ENCODE measurements around the gene ARHGAP15. TPM values are rescaled to one million over a fixed set of nuclear protein-coding genes. Genes with fewer than 3 reads are reported as not detected.

The ARHGAP15 gene
- total and polyA plus RNA-seq, 4 donors = 3.8 to 17.9 (median 13.2) TPM

DNA sequence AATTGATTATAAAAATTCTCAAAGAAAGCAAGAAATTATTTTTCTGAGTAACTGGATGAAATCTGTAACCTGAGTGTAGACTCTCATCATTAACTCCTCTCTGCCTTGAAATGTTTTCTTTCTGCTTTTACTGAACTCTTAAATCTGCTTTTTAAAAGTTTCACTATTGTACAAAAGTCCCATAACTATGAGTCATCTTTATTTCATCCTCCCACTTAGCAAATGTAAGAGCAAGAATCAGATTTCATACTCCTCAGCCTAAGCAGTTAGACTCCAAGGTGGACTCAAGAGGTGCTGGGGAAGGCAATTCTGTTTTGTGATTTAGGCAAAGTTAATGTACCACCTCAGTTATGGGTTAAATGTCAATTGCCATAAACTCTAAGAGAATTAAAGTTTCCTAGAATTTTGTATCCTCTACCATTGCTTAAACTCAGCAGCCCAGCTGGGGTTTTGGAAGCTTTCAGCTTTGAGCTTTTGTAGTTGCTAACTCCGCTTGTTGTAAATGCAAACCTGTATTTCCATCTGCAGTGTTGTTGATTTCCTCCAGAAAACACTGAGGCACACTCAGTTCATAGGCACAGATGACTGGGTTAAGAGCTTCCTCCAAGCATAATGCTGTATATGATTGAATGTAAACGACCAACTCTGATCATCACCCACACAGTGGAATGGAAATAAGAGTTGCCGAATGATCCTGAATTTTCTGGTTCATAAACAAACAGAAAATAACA lies 268.8 kb downstream of the ARHGAP15 start:
- no peak overlapping the region for H3K9ac ChIP-seq (ENCODE audit: low read depth in 1 of 2, low read length in 2 of 2)

DNA sequence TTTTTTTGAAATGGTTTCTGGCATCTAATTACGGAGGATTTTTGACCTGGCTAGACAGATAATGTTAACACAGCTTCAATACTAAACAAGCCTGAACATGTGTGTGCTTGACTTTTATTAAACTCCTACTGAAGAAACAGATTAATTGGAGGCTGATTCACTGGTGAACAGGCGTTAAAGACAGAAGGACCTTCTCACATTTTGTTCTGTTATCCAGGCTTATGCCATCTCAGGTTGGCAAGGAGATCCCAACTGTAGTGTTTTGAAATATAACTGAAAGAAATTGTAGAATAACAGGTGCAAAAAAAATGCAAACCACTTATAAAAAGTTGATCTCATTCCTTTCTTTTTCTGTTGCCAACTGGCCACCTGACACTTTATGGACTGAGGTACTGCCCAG lies 269.6 kb downstream of the ARHGAP15 start:
- 71% methylated on average over 2 of the region's 2 CpGs for WGBS
- no peaks in the 10 kb centered on the region for H3K9me3 ChIP-seq (ENCODE audit: control insufficient read depth in 4 of 4, low read length in 3 of 4)
- no peak for TF ChIP-seq FOXA1 (IDR thresholded peaks at IDR 0.05)
- TF ChIP-seq, protein P1, sequence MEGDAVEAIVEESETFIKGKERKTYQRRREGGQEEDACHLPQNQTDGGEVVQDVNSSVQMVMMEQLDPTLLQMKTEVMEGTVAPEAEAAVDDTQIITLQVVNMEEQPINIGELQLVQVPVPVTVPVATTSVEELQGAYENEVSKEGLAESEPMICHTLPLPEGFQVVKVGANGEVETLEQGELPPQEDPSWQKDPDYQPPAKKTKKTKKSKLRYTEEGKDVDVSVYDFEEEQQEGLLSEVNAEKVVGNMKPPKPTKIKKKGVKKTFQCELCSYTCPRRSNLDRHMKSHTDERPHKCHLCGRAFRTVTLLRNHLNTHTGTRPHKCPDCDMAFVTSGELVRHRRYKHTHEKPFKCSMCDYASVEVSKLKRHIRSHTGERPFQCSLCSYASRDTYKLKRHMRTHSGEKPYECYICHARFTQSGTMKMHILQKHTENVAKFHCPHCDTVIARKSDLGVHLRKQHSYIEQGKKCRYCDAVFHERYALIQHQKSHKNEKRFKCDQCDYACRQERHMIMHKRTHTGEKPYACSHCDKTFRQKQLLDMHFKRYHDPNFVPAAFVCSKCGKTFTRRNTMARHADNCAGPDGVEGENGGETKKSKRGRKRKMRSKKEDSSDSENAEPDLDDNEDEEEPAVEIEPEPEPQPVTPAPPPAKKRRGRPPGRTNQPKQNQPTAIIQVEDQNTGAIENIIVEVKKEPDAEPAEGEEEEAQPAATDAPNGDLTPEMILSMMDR (IDR thresholded peaks at IDR 0.05; ENCODE audit: low read depth, low read length, missing input control) = no peak
- no peak for TF ChIP-seq RAD21 (IDR thresholded peaks at IDR 0.05)
- TF ChIP-seq, protein P2, sequence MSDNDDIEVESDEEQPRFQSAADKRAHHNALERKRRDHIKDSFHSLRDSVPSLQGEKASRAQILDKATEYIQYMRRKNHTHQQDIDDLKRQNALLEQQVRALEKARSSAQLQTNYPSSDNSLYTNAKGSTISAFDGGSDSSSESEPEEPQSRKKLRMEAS (IDR thresholded peaks at IDR 0.05) = no peak
- no peak for TF ChIP-seq EGR1 (IDR thresholded peaks at IDR 0.05; ENCODE audit: low read depth in 2 of 2)
- no peak for TF ChIP-seq FOXA2 (IDR thresholded peaks at IDR 0.05)
- TF ChIP-seq GABPA (IDR thresholded peaks at IDR 0.05 in 1 of 2, conservative IDR thresholded peaks at IDR 0.05 in 1 of 2) = no peak
- TF ChIP-seq YY1 (IDR thresholded peaks at IDR 0.05) = no peak
- TF ChIP-seq, protein P3, sequence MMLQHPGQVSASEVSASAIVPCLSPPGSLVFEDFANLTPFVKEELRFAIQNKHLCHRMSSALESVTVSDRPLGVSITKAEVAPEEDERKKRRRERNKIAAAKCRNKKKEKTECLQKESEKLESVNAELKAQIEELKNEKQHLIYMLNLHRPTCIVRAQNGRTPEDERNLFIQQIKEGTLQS (IDR thresholded peaks at IDR 0.05) = no peak
- TF ChIP-seq HNF4A (conservative IDR thresholded peaks at IDR 0.05) = no peak
- TF ChIP-seq, protein P4, sequence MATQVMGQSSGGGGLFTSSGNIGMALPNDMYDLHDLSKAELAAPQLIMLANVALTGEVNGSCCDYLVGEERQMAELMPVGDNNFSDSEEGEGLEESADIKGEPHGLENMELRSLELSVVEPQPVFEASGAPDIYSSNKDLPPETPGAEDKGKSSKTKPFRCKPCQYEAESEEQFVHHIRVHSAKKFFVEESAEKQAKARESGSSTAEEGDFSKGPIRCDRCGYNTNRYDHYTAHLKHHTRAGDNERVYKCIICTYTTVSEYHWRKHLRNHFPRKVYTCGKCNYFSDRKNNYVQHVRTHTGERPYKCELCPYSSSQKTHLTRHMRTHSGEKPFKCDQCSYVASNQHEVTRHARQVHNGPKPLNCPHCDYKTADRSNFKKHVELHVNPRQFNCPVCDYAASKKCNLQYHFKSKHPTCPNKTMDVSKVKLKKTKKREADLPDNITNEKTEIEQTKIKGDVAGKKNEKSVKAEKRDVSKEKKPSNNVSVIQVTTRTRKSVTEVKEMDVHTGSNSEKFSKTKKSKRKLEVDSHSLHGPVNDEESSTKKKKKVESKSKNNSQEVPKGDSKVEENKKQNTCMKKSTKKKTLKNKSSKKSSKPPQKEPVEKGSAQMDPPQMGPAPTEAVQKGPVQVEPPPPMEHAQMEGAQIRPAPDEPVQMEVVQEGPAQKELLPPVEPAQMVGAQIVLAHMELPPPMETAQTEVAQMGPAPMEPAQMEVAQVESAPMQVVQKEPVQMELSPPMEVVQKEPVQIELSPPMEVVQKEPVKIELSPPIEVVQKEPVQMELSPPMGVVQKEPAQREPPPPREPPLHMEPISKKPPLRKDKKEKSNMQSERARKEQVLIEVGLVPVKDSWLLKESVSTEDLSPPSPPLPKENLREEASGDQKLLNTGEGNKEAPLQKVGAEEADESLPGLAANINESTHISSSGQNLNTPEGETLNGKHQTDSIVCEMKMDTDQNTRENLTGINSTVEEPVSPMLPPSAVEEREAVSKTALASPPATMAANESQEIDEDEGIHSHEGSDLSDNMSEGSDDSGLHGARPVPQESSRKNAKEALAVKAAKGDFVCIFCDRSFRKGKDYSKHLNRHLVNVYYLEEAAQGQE (IDR thresholded peaks at IDR 0.05) = no peak
- TF ChIP-seq RXRA (IDR thresholded peaks at IDR 0.05) = no peak
- no peak for TF ChIP-seq TAF1 (conservative IDR thresholded peaks at IDR 0.05)
- no peak for TF ChIP-seq JUND (IDR thresholded peaks at IDR 0.05)
- no peak for TF ChIP-seq HNF4G (IDR thresholded peaks at IDR 0.05)

More for the DNA sequence above, 268.8 kb downstream of the ARHGAP15 start:
- H3K36me3 ChIP-seq (ENCODE audit: control insufficient read depth in 4 of 4, insufficient read depth in 3 of 4, low read depth in 1 of 4, low read length in 3 of 4) = no peaks in the 10 kb centered on the region
- no peaks in the 10 kb centered on the region for H3K27me3 ChIP-seq (ENCODE audit: control insufficient read depth in 4 of 4, insufficient read depth in 4 of 4, low read length in 3 of 4)
- H3K4me3 ChIP-seq (ENCODE audit: low read depth in 1 of 3, low read length in 3 of 3) = no peak overlapping the region
- no peak for DNase-seq (ENCODE audit: low spot score)
- H3K9me3 ChIP-seq (ENCODE audit: control insufficient read depth in 4 of 4, low read length in 3 of 4) = no peaks in the 10 kb centered on the region
- no peaks in the 10 kb centered on the region for H3K4me1 ChIP-seq (ENCODE audit: control insufficient read depth in 4 of 4, insufficient read depth in 4 of 4, low read length in 3 of 4)
- 76% methylated on average over 3 of the region's 3 CpGs for WGBS
- H3K27ac ChIP-seq (ENCODE audit: low read depth in 1 of 2, low read length in 2 of 2) = no peak overlapping the region
- TF ChIP-seq EGR1 (IDR thresholded peaks at IDR 0.05; ENCODE audit: low read depth in 2 of 2) (no peak), TAF1 (conservative IDR thresholded peaks at IDR 0.05) (no peak), HNF4G (IDR thresholded peaks at IDR 0.05) (no peak), RAD21 (IDR thresholded peaks at IDR 0.05) (no peak)
- TF ChIP-seq, protein P3 (IDR thresholded peaks at IDR 0.05) = no peak
- TF ChIP-seq, protein P2 (IDR thresholded peaks at IDR 0.05) = no peak
- TF ChIP-seq, protein P4 (IDR thresholded peaks at IDR 0.05) = no peak

More for the DNA sequence above, 269.6 kb downstream of the ARHGAP15 start:
- no peak overlapping the region for H3K4me3 ChIP-seq (ENCODE audit: low read depth in 1 of 3, low read length in 3 of 3)
- no peak overlapping the region for H3K9ac ChIP-seq (ENCODE audit: low read depth in 1 of 2, low read length in 2 of 2)
- no peaks in the 10 kb centered on the region for H3K36me3 ChIP-seq (ENCODE audit: control insufficient read depth in 4 of 4, insufficient read depth in 3 of 4, low read depth in 1 of 4, low read length in 3 of 4)
- no peaks in the 10 kb centered on the region for H3K27me3 ChIP-seq (ENCODE audit: control insufficient read depth in 4 of 4, insufficient read depth in 4 of 4, low read length in 3 of 4)
- no peaks in the 10 kb centered on the region for H3K4me1 ChIP-seq (ENCODE audit: control insufficient read depth in 4 of 4, insufficient read depth in 4 of 4, low read length in 3 of 4)
- DNase-seq (ENCODE audit: low spot score) = no peak
- H3K27ac ChIP-seq (ENCODE audit: low read depth in 1 of 2, low read length in 2 of 2) = no peak overlapping the region

All from liver (tissue), 9 donors.